DMS79 (cell line): ENCODE results near the gene RAP1B.

Experiments used
- DNase-seq: peaks from one replicate; lab custom pipeline; 2025; lab: John Stamatoyannopoulos, UW

The RAP1B gene

DNA sequence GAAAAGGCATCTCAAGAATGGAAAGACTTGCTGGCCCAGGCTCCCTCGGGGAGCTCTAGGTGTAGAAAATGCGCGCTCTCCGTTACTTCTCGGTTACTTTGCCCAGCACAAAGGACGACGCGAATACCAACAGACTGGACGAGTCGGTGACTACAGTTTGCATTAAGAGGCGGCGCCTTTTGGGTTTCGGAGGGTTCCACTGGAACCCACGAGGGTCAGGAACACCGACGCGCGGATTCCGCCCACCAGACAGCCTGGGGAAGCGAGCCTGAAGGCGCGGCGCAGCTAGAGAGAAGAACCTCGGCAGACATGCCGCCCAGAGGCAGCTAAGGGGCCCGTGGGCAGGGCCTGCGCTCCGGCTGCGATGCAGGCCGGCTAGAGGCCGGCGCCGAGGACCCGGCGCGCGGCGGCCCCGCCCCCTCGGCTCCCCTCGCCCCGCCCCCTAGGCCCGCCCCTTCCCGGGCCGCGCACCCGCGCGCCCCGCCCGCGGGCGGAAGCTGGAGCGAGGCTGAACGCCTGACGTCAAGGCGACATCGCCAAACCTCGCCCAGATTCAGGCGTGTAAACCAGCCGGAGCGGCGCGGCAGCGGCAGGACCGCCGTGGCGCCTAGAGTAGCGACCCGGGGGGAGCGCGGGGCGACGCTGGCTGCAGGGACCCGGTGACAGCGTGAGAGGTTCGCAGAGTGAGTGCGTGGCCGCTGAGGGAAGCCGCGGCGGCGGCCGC lies at the start of gene RAP1B:
TSS of gene RAP1B (plus strand) at position 530 of the 724 bp plus-strand sequence. CDS start 37,826 bp downstream, outside the sequence.
- DNase-seq: peak; percentile 18

- DNase-seq: no peak
Measured at GRCh38 chr12:68561830-68562229, 48.9 kb upstream of the RAP1B start.

- no peak for DNase-seq
Measured at GRCh38 chr12:68564166-68564565, 46.5 kb upstream of the RAP1B start.

- DNase-seq: no peak
Measured at GRCh38 chr12:68565391-68565903, 45.3 kb upstream of the RAP1B start.

DNA sequence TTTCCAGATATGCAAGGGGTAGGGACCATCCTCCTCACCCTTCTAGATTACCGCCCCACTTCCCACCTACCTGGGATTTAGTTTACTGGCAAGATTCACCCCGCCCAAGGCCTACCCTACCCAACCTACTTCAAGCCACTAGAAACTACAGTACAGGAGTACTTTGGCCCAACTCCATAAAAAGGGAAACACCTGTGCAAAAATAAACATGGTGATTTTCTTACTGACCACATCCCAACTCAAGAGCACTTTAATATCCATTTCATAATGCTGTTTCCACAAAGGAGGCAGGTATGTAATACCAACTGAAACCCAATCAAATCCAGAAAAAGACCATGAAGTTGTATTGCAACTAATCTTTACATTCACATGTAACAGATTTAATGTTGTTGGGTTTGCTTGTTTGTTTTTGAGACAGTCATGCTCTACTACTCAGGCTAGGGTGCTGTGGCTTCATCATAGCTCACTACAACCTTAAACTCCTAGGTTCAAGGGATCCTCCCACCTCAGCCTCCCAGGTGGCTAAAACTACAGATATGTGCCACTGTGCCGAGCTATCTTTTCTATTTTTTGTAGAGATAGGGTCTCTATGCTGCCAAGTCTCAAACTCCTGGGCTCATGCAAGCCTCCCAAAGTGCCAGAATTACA lies 41.7 kb upstream of the RAP1B start:
- peak; percentile 89 for DNase-seq

DNA sequence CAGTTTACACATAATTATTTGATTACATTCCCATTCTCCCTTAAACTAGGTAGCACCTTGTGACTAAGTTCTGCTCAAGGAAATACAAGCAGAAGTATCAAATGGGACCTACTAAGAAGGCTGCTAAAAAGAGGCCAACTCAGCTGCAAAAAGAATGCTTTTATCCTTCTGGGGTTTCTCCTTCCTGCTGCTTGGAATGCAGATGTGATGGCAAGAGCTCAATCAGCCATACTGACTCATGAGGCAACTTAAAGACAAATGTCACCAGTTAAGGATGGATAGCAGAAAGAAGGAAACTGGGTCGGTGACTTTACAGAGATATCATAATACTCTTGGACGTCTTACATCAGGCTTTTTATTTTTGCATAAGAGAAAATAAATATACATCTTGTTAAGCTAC lies 38.0 kb upstream of the RAP1B start:
- DNase-seq: no peak

- DNase-seq: no peak
Measured at GRCh38 chr12:68573406-68573805, 37.3 kb upstream of the RAP1B start.

DNA sequence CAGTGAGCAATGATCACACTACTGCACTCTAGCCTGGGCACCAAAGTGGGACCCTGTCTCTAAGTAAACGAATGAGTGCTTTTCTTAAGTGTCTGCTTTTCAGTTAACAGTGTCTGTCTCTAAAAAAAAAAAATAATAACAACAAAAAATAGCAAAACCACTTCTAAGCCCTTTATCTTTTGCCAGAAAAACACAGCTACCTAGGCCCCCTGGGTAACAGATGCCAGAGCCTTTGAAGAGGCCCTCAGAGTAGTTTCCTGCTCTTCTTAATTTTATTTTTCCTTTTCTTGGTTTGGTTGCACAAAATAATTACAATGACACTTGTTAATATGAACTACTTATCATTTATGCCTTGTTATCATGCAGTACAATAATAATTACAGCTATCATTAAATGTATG lies 32.8 kb upstream of the RAP1B start:
- no peak for DNase-seq

DNA sequence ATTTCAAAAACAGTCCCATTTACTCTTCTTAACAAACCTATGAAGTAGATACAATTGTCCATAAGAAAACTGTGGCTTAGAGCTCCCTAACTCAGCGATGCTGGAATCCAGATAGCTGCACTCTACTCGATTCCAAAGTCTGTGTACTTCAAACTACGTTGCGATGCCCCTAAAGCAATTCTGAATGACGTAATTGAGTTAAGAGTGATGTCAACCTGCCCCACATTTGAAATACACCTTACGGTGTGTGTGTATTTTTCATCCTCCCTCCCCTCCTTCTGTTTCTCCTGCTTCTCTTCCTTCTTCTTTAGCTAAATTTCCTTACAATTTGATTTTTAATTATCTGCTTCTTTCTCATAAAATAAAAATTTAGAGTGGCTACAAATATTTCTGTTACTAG lies 31.9 kb upstream of the RAP1B start:
- no peak for DNase-seq

DNA sequence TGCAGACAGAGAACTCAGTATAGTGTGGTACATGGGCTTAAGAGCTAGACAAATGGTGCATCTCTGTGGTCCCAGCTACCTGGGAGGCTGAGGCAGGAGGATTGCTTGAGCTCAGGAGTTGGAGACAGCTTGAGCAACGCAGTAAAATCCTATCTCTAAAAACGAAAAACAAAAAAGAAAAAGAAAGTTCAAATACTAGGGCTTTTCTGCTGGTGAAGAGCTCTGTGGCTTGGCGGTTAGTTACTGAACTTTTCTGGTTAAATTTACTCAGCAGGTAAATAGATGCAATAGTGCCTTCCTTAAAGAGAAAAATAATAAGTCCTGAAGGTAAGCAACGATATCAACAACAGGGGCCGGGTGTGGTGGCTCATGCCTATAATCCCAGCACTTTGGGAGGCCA lies 31.4 kb upstream of the RAP1B start:
- no peak for DNase-seq

DNA sequence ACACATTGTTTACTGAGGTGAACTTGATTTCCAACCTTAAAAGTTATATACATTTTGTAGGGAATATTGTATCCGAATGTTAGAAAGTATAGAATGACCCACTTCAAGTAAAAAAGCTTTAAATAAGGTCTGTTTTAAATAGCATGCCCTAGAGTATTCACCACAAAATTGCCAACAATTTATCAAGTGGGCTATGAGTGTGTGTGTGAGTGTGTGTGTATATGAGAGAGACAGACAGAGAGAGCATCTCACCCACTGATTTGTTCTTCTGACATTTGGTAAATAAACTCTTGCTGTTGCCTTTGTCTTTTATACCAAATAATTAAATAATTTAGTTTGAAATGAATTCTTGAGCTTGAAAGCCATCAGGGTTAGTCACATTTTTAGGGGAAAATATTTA lies 29.8 kb upstream of the RAP1B start:
- DNase-seq: no peak

- DNase-seq: no peak
Measured at GRCh38 chr12:68581926-68582325, 28.8 kb upstream of the RAP1B start.

DNA sequence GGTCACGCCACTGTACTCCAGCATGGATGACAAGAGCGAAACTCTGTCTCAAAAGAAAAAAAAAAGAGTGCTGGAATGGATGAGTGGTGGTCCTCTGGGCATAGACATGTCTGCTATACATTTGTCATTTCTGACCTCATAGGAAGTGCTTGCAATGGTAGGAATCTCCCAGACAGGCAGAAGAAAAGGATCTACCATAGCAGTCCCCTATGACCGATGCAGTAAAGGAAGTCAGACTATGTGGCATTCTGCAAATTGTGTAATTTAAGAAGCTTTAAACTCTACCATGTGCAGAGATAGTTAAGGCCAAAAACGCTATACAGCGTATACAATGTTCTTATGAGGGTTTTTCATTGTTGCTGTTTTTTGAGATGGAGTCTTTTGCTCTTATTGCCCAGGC lies 24.7 kb upstream of the RAP1B start:
- no peak for DNase-seq

DNA sequence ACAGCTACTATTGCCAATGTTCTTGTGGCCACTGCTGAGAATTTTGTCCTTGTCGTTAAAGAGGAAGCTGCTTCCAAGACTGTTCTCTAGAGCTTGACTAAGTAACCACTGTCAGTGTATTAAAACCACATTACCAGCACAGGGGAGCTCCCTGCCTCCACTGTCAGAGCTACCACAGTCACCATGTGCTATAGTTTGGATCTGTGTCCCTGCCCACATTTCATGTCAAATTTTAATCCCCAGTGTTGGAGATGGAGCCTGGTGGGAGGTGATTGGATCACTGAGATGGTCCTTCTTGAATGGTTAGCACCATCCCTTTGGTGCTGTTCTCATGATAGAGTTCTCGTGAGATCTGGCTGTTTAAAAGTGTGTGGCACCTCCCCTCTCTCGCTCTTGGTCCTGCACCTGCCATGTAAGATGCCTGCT lies 23.2 kb upstream of the RAP1B start:
- no peak for DNase-seq

- no peak for DNase-seq
Measured at GRCh38 chr12:68589194-68589593, 21.5 kb upstream of the RAP1B start.

DNA sequence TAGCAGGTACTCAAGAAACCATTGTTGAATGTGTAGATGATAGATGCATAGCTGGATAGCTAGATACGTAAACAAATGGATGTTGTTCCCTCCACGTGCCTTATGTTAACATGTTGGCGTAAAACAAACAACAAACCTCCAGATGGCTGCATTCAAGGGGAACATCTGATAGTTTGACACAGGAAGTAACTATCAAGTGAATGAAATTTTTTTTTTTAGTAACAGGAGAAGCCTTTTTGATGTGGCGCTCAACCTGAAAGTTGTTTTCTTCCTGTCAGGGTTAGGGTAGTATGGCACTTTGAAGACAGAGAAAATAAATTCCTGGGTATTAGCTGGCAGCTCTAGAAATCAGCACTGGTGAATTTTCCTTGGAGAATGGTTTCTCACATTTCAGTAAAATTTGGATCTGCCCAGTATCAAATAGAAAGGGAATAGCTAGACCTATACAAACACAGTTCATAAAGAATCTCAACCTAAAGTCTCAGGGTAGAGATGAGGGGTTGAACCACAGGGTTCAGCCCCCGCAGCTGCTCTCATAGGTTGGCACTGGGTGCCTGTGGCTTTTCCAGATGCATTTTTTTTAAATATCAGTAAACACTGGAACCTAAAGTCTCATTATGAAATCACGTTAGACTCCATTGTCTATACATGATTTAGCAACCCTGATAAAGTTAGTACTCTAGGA lies 18.8 kb upstream of the RAP1B start:
- no peak for DNase-seq

GRCh38 chr12:68595241-68595640 lies 15.5 kb upstream of the RAP1B start:
- DNase-seq: no peak

- no peak for DNase-seq
Measured at GRCh38 chr12:68601767-68602166, 8.9 kb upstream of the RAP1B start.

DNA sequence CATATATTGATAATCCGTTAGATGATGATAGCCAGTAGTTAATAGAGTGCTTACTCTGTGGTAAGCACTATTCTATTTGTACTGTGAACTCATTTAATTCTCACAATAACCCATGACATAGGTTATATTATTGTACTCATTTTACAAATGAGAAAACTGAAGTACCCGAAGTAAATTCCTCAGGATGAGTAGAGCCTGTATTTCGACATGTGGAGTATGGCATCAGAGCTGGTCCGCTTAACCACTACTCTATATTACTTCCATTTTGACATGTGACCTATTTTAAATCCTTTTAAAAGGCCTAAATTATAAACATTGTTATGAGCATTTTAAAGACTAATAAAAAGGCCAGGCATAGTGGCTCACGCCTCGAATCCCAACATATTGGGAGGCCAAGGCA lies 8.0 kb upstream of the RAP1B start:
- no peak for DNase-seq

DNA sequence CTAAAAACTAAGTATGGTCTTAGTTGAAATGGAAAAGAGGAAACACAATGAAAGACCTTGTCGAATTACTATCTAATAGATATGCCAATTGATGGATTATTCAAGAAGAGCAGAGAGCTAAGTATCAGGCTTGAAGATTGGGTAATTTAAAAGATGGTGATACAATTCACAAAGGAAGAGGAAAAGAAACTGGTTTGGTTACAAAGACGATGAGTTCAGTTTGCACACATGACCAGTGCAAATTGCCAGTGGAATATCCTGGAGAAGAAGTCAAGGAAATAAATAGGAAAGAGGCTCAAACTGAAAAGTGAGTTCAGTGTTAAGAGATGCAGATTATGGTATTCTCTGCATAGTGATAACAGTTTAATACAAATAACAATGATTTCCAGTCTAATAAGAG lies 2.5 kb upstream of the RAP1B start:
- DNase-seq: no peak

DNA sequence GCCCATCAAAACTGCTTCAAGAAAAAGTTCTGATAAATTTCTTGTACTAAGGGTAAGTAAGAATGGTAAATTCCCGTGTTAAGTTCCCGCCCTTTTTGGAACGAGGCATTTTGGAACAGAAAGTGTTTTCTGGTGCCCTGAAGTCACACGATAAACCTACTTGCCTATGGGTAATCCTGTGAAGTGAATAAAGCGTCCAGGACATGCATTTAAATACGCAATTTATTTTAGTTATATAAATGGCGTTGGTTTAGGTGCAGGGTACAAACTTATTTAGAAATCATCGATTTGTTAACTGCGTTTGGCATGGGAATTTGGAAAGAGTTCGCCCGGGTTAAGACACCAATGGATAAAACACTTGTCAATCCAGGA lies 715 bp upstream of the RAP1B start:
- DNase-seq: no peak

DNA sequence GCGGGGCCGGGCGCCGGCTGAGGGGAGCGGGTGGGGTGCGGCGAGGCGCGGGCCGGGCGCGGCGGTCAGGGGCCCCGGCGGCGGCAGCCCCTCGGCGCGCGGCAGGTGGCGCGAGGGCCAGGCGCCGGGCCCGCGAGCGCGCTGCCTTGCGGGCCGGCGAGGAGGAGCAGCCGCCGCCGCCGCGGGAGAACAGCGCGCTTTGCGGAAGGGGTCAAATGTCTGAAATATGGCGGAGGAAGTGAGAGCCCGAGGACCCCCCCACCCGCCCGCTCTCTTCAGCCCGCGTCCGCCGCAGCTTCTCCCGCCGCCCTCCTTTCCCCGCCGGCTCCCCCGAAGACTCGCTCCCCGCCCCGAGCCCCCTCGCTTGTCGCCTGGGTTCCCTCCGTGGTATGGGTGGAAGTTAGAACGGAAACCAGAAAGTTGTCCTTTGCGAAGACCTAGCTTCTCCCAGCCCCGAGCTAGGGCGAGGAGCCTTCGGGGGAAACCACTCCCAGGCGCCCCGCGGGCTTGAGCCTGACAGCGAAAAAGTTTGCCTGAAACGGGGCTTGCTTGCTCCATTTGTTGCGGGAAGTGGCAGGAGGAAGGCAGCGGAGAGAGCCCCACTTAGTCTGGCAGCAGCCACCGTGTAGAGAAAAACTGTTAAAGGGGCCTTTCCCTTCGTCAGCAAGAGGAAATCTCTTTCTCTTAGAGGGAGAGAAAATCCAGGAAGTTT lies 551 bp downstream of the RAP1B start:
- DNase-seq: no peak

DNA sequence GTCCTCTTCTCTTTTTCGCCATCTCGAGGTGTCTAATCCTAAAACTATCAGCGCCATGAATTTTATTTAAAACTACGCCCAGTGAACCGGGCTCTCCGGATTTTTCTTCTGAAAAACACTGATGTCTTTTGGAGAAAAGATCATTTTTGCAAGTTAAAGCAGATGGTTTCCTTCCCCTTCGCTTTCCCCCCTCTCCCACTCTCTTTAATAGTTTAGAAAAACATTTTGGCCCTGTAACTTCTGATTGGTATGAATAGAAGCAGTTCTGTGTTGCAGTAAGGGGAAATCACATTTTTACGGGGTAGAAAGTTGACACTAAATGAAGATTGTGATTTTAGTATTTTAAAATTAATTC lies 1.1 kb downstream of the RAP1B start:
- no peak for DNase-seq
